Glutamatergic neuron (in vitro differentiated cells): ENCODE results near the gene TSPAN4. TPM values are rescaled to one million over a fixed set of nuclear protein-coding genes. Genes with fewer than 3 reads are reported as not detected.

Experiments used
- DNase-seq: peaks from one replicate; pipeline ENCODE4 v3.0.0; 2022
- H3K27ac Mint-ChIP-seq: one replicate; pipeline ENCODE4 v1.8.0; 2020; ENCODE audit warnings: mild to moderate bottlenecking, mixed read lengths, inconsistent platforms; ENCODE audit not compliant: unreplicated experiment
- H3K27me3 Mint-ChIP-seq: one replicate; pipeline ENCODE4 v1.8.0; 2020; ENCODE audit warnings: mild to moderate bottlenecking, moderate library complexity, mixed read lengths, inconsistent platforms; ENCODE audit not compliant: unreplicated experiment
- H3K36me3 Mint-ChIP-seq: one replicate; pipeline ENCODE4 v1.8.0; 2020; ENCODE audit warnings: mild to moderate bottlenecking, mixed read lengths, inconsistent platforms; ENCODE audit not compliant: unreplicated experiment
- H3K4me1 Mint-ChIP-seq: one replicate; pipeline ENCODE4 v1.8.0; 2020; ENCODE audit warnings: mild to moderate bottlenecking, low read depth, mixed read lengths, inconsistent platforms; ENCODE audit not compliant: unreplicated experiment
- H3K4me3 Mint-ChIP-seq: one replicate; pipeline ENCODE4 v1.8.0; 2020; ENCODE audit warnings: mild to moderate bottlenecking, mixed read lengths, inconsistent platforms; ENCODE audit not compliant: unreplicated experiment
- H3K9me3 Mint-ChIP-seq: one replicate; pipeline ENCODE4 v1.8.0; 2020; ENCODE audit warnings: mild to moderate bottlenecking, moderate library complexity, mixed read lengths, inconsistent platforms; ENCODE audit not compliant: unreplicated experiment
- total RNA-seq: library from RNA; stranded (reverse); fragmentation: NEBNext Ultra II Directional; extraction: Animal tissue kit (Norgen Biotek cat#: 25700); gene quantifications from one replicate; pipeline ENCODE4 v1.2.1, GENCODE V29; 2021; ENCODE audit not compliant: unreplicated experiment
- TF ChIP-seq, protein P1 (sequence below): fragments of 200-600 bp; sonication (generic); IDR thresholded peaks from one replicate; pipeline ENCODE4 v1.5.0; 2021; ENCODE audit not compliant: partially characterized antibody, unreplicated experiment

The TSPAN4 gene
- total RNA-seq, 1 donor from 2014 or later, result 82.5 TPM

DNA sequence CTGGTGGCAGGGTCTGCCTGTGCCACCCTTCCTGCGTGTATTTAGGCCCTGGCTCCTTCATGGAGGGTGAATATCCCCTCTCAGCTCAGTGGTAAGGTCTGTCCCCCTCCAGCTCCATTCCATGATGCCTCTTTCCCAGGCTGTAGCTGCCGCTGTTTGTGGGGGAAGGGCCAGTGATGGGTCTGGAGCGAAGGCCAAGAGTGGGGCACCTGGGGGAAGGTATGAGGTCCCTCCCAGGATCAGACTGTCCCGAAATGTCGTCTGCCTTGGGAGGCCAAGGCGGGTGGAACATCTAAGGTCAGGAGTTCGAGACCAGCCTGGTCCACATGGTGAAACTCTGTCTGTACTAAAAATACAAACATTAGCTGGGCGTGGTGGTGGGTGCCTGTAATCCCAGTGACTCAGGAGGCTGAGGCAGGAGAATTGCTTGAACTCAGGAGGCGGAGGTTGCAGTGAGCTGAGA lies 8.8 kb upstream of the TSPAN4 start:
- peaks cover 19% of the 10 kb centered on the region for H3K27me3 Mint-ChIP-seq
- H3K4me1 Mint-ChIP-seq, result peaks cover 6% of the 10 kb centered on the region
- TF ChIP-seq, protein P1, sequence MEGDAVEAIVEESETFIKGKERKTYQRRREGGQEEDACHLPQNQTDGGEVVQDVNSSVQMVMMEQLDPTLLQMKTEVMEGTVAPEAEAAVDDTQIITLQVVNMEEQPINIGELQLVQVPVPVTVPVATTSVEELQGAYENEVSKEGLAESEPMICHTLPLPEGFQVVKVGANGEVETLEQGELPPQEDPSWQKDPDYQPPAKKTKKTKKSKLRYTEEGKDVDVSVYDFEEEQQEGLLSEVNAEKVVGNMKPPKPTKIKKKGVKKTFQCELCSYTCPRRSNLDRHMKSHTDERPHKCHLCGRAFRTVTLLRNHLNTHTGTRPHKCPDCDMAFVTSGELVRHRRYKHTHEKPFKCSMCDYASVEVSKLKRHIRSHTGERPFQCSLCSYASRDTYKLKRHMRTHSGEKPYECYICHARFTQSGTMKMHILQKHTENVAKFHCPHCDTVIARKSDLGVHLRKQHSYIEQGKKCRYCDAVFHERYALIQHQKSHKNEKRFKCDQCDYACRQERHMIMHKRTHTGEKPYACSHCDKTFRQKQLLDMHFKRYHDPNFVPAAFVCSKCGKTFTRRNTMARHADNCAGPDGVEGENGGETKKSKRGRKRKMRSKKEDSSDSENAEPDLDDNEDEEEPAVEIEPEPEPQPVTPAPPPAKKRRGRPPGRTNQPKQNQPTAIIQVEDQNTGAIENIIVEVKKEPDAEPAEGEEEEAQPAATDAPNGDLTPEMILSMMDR, result no peak
- peaks cover 11% of the 10 kb centered on the region for H3K9me3 Mint-ChIP-seq
- H3K4me3 Mint-ChIP-seq, result peak overlapping the region; percentile 92
- H3K27ac Mint-ChIP-seq, result peak overlapping the region; percentile 92
- DNase-seq, result no peak
- no peaks in the 10 kb centered on the region for H3K36me3 Mint-ChIP-seq

DNA sequence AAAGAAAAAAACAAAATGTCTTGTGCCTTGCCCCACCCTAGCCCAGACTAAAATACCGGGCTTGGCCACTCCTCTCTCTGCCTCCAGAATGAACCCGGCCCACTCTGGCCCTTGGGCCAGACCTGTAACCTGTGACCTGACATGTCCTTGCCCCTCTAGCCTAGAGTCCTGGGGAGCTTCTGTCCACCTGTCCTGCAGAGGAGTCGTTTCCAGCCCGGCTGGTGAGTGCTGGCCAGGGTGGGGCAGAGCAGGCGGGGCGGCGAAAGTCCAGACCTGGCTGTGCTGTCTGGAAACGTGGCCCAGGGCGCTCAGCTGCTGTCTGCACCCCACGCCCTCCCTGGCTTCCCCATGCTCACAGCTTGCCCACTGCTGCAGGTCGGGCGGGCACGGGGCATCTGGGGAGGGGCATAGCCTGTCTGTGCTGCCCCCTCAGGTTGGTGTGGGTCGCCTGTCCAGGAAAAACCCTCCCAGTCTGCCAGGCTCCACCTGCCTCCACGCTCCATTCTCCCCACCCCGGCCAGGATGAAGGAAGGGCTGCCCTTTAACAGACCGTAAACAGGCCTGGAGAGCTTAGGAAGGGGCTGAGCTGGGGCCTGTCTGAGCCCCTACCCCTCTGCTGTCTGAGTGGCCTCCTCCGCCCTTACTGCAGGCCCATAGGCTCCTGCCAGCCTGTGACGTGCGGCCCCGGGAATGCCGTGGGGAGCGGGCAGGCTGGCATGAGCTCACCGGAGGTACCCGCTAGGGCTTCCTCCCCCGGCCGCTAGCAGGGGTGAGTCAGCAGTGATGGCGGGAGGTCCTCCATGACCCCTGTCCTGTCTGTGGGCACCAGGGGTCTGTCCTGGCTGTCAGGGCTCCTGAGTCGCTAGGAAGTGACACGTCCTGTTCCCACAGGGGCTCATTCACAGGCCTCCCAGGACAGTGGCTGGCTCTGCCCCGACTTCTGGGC lies 8.0 kb upstream of the TSPAN4 start:
- peaks cover 21% of the 10 kb centered on the region for H3K27me3 Mint-ChIP-seq

DNA sequence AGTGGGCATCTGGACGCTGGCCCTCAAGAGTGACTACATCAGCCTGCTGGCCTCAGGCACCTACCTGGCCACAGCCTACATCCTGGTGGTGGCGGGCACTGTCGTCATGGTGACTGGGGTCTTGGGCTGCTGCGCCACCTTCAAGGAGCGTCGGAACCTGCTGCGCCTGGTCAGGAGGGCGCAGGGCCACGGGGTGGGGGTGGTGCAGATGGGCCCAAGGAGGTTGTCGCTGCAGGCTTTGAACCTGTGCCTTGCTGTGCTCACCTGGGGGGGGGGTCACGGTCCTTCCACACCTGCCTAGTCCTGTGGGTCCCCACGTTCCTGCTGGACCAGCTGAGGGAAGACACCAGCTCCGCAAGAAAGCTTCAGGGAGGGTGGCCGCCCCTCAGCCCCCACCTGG lies 6.4 kb upstream of the TSPAN4 start:
- H3K4me3 Mint-ChIP-seq, result no peak overlapping the region
- H3K27ac Mint-ChIP-seq, result no peak overlapping the region
- H3K27me3 Mint-ChIP-seq, result peaks cover 26% of the 10 kb centered on the region
- no peaks in the 10 kb centered on the region for H3K36me3 Mint-ChIP-seq
- peaks cover 20% of the 10 kb centered on the region for H3K4me1 Mint-ChIP-seq
- no peak for DNase-seq
- TF ChIP-seq, protein P1, result no peak
- H3K9me3 Mint-ChIP-seq, result peaks cover 28% of the 10 kb centered on the region

More for the DNA sequence above, 8.0 kb upstream of the TSPAN4 start:
- peaks cover 14% of the 10 kb centered on the region for H3K9me3 Mint-ChIP-seq
- no peaks in the 10 kb centered on the region for H3K36me3 Mint-ChIP-seq
- H3K4me1 Mint-ChIP-seq, result peaks cover 10% of the 10 kb centered on the region
- TF ChIP-seq, protein P1, result no peak
- H3K4me3 Mint-ChIP-seq, result peak overlapping the region; percentile 92
- peak overlapping the region; percentile 92 for H3K27ac Mint-ChIP-seq
- DNase-seq, result peak; percentile 22

DNA sequence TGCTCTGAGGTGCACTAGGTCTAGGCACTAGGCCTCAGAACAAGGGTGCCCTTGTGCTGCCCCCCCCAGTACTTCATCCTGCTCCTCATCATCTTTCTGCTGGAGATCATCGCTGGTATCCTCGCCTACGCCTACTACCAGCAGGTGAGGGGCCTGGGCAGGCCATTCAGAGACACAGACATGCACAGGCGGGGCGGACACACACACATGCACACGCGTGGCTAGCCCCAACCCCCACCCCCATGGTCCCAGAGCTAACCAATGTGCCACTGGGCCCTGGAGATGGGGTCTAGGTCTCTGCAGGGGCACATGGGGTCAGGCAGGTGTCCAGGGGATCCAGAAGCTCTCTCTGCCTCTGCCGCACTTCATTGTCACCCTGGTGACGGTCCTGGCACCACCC lies 6.0 kb upstream of the TSPAN4 start:
- Mint-ChIP-seq H3K4me1 (peaks cover 20% of the 10 kb centered on the region), H3K4me3 (no peak overlapping the region), H3K27me3 (peaks cover 24% of the 10 kb centered on the region), H3K27ac (no peak overlapping the region), H3K36me3 (no peaks in the 10 kb centered on the region), H3K9me3 (peaks cover 28% of the 10 kb centered on the region)
- DNase-seq, result no peak
- TF ChIP-seq, protein P1, result no peak
